ENCODE data around the gene DPPA5.

DPPA5 gene

GRCh38 chr6:73377225-73377624, 23.1 kb upstream of the DPPA5 start:
- TF ChIP-seq CTCF (IDR thresholded peaks at IDR 0.05): no peak
- Histone ChIP-seq H3K36me3 (no peaks in the 10 kb centered on the region), H3K27me3 (no peaks in the 10 kb centered on the region), H3K27ac (no peak overlapping the region), H3K9me3 (peaks cover 0 to 4% (median 4%) of the 10 kb centered on the region in 3 donors), H3K4me1 (no peaks in the 10 kb centered on the region), H3K4me3 (no peak overlapping the region)
- no peak for DNase-seq
- intact Hi-C loops (cut with DNase I; ENCODE audit: low total_unique reads): no loop called here

GRCh38 chr6:73375216-73375615, 21.1 kb upstream of the DPPA5 start:
- TF ChIP-seq CTCF (IDR thresholded peaks at IDR 0.05): no peak
- intact Hi-C loops (cut with DNase I; ENCODE audit: low total_unique reads): no loop called here

GRCh38 chr6:73372516-73372915, 18.4 kb upstream of the DPPA5 start:
- intact Hi-C loops (cut with DNase I; ENCODE audit: low total_unique reads): no loop called here
- Histone ChIP-seq H3K4me3 (no peak overlapping the region), H3K27me3 (no peaks in the 10 kb centered on the region), H3K27ac (no peak overlapping the region), H3K4me1 (no peaks in the 10 kb centered on the region), H3K9me3 (peaks cover 5 to 18% (median 14%) of the 10 kb centered on the region in 3 donors), H3K36me3 (no peaks in the 10 kb centered on the region)
- no peak for TF ChIP-seq CTCF (IDR thresholded peaks at IDR 0.05)
- no peak for DNase-seq

More at GRCh38 chr6:73375216-73375615, 21.1 kb upstream of the DPPA5 start:
- Histone ChIP-seq H3K36me3 (no peaks in the 10 kb centered on the region), H3K27me3 (no peaks in the 10 kb centered on the region), H3K27ac (no peak overlapping the region), H3K4me1 (no peaks in the 10 kb centered on the region), H3K9me3 (peaks cover 5 to 18% (median 14%) of the 10 kb centered on the region in 3 donors), H3K4me3 (no peak overlapping the region)
- DNase-seq: no peak

- H3K4me3 ChIP-seq: no peak overlapping the region
- H3K4me1 ChIP-seq: no peaks in the 10 kb centered on the region
- TF ChIP-seq CTCF (IDR thresholded peaks at IDR 0.05): no peak
- no peaks in the 10 kb centered on the region for H3K36me3 ChIP-seq
- no peak for DNase-seq
- no peak overlapping the region for H3K27ac ChIP-seq
- peaks cover 5 to 18% (median 14%) of the 10 kb centered on the region in 3 donors for H3K9me3 ChIP-seq
- intact Hi-C loops (cut with DNase I; ENCODE audit: low total_unique reads): no loop called here
- H3K27me3 ChIP-seq: no peaks in the 10 kb centered on the region
Measured at GRCh38 chr6:73371984-73372383, 17.9 kb upstream of the DPPA5 start.

GRCh38 chr6:73369563-73369962, 15.5 kb upstream of the DPPA5 start, which contains the start of gene OOEP:
Gene OOEP, minus strand, starts transcription at chr6:73369897. Its CDS starts 105 bp downstream, at chr6:73369792.
- intact Hi-C loops (cut with DNase I; ENCODE audit: low total_unique reads): no loop called here
- H3K4me1 ChIP-seq: no peaks in the 10 kb centered on the region
- H3K36me3 ChIP-seq: no peaks in the 10 kb centered on the region
- H3K9me3 ChIP-seq: peaks cover 5 to 18% (median 14%) of the 10 kb centered on the region in 3 donors
- no peaks in the 10 kb centered on the region for H3K27me3 ChIP-seq
- no peak within 1 kb of the TSS for H3K27ac ChIP-seq
- no peak within 1 kb of the TSS for H3K4me3 ChIP-seq
- no peak for DNase-seq
- TF ChIP-seq CTCF (IDR thresholded peaks at IDR 0.05): no peak

GRCh38 chr6:73369157-73369556, 15.1 kb upstream of the DPPA5 start:
- H3K4me3 ChIP-seq: no peak overlapping the region
- no peaks in the 10 kb centered on the region for H3K4me1 ChIP-seq
- TF ChIP-seq CTCF (IDR thresholded peaks at IDR 0.05): no peak
- no peaks in the 10 kb centered on the region for H3K36me3 ChIP-seq
- no peak for DNase-seq
- no peaks in the 10 kb centered on the region for H3K27me3 ChIP-seq
- peaks cover 5 to 18% (median 14%) of the 10 kb centered on the region in 3 donors for H3K9me3 ChIP-seq
- no peak overlapping the region for H3K27ac ChIP-seq
- intact Hi-C loops (cut with DNase I; ENCODE audit: low total_unique reads): no loop called here

Measured in tibial artery (tissue), 4 donors.